ENCODE measurements around the gene LCE1C. TPM values are rescaled to one million over a fixed set of nuclear protein-coding genes. Genes with fewer than 3 reads are reported as not detected.

The LCE1C gene
- total and polyA plus RNA-seq, 9 of the 15 experiments (the other 6 are each of a cell fraction or from before 2014, with no cell fraction given): not detected

DNA sequence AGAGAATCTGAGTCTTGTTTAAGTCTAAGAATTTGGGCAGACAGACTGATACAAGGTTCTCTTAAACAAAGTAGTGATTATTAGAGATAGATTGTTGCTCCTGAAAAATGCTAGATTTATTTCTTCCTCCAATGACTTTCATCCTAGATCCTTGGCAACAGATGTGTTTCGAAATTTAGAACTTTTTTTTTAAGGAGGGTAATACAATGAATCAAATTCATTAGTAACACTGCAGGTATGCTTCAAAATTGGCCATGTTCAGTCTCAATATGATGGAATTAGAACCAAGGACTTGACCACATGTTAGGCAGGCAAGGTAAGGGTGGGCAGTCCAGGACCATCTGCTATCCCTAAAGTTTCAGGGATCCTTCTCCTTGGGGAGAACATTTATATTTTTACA is 36.0 kb downstream of the LCE1C start:
- H3K27ac ChIP-seq (ENCODE audit: extremely low read depth, low read depth, low read length): no peak overlapping the region
- H2AFZ ChIP-seq (ENCODE audit: low read depth, low read length): no peak overlapping the region
- ChIA-PET POLR2A (no interaction called here), CTCF (ENCODE audit: low intra/inter-chr PET ratio) (no interaction called here)
- no peaks in the 10 kb centered on the region for H3K9me3 ChIP-seq (replicated peaks; ENCODE audit: control insufficient read depth, insufficient read depth, low read depth, low read length)
- ATAC-seq (no peak), DNase-seq (ENCODE audit: extremely low read depth in 1 of 4, low spot score in 3 of 4) (no peak), FAIRE-seq (no peak)
- H3K36me3 ChIP-seq (ENCODE audit: control insufficient read depth, insufficient read depth, low read length): no peaks in the 10 kb centered on the region
- BruUV-seq (replicated peaks): no TSS peak
- no peaks in the 10 kb centered on the region for H4K20me1 ChIP-seq (replicated peaks; ENCODE audit: control insufficient read depth, insufficient read depth, low read length)
- WGBS (ENCODE audit: insufficient coverage, low coverage, missing lambda C conversion rate): 0% methylated on average over 1 of the region's 1 CpG
- no peak overlapping the region for H3K4me2 ChIP-seq (ENCODE audit: insufficient read depth, low read length)
- no peaks in the 10 kb centered on the region for H3K79me2 ChIP-seq (ENCODE audit: control insufficient read depth, insufficient read depth, low read length)
- no peaks in the 10 kb centered on the region for H3K9me1 ChIP-seq (ENCODE audit: control insufficient read depth, insufficient read depth, low read length)
- H3K4me3 ChIP-seq: no peak overlapping the region
- no peaks in the 10 kb centered on the region for H3K4me1 ChIP-seq (replicated peaks in 1 of 2; ENCODE audit: control insufficient read depth in 2 of 2, insufficient read depth in 2 of 2, low read length in 2 of 2)
- H3K9ac ChIP-seq (ENCODE audit: insufficient read depth in 1 of 2, low read depth in 2 of 2, low read length in 2 of 2): no peak overlapping the region
- no peaks in the 10 kb centered on the region for H3K27me3 ChIP-seq (ENCODE audit: control insufficient read depth in 2 of 2, insufficient read depth in 2 of 2, low read length in 2 of 2)
- in situ Hi-C loops (cut with MboI) (no loop called here), intact Hi-C loops (cut with micrococcal nuclease) (no loop called here)
- TF ChIP-seq USF1 (CRISPR knock-in tag; IDR thresholded peaks at IDR 0.05): no peak
- no peak for TF ChIP-seq SMARCE1 (IDR thresholded peaks at IDR 0.05)
- TF ChIP-seq, protein P1, sequence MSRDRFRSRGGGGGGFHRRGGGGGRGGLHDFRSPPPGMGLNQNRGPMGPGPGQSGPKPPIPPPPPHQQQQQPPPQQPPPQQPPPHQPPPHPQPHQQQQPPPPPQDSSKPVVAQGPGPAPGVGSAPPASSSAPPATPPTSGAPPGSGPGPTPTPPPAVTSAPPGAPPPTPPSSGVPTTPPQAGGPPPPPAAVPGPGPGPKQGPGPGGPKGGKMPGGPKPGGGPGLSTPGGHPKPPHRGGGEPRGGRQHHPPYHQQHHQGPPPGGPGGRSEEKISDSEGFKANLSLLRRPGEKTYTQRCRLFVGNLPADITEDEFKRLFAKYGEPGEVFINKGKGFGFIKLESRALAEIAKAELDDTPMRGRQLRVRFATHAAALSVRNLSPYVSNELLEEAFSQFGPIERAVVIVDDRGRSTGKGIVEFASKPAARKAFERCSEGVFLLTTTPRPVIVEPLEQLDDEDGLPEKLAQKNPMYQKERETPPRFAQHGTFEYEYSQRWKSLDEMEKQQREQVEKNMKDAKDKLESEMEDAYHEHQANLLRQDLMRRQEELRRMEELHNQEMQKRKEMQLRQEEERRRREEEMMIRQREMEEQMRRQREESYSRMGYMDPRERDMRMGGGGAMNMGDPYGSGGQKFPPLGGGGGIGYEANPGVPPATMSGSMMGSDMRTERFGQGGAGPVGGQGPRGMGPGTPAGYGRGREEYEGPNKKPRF (IDR thresholded peaks at IDR 0.05; ENCODE audit: low read depth, low read length): no peak
- TF ChIP-seq RBM34 (IDR thresholded peaks at IDR 0.05; ENCODE audit: borderline replicate concordance, insufficient read depth, low read length): no peak
- no peak for TF ChIP-seq BRD4 (IDR thresholded peaks at IDR 0.05)
- no peak for TF ChIP-seq HNRNPK (IDR thresholded peaks at IDR 0.05; ENCODE audit: low read depth, low read length, poor library complexity, severe bottlenecking)
- no peak for TF ChIP-seq L3MBTL2 (IDR thresholded peaks at IDR 0.05)
- TF ChIP-seq ZNF511 (CRISPR knock-in tag; IDR thresholded peaks at IDR 0.05): no peak
- TF ChIP-seq, protein P2, sequence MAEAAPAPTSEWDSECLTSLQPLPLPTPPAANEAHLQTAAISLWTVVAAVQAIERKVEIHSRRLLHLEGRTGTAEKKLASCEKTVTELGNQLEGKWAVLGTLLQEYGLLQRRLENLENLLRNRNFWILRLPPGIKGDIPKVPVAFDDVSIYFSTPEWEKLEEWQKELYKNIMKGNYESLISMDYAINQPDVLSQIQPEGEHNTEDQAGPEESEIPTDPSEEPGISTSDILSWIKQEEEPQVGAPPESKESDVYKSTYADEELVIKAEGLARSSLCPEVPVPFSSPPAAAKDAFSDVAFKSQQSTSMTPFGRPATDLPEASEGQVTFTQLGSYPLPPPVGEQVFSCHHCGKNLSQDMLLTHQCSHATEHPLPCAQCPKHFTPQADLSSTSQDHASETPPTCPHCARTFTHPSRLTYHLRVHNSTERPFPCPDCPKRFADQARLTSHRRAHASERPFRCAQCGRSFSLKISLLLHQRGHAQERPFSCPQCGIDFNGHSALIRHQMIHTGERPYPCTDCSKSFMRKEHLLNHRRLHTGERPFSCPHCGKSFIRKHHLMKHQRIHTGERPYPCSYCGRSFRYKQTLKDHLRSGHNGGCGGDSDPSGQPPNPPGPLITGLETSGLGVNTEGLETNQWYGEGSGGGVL (CRISPR knock-in tag; IDR thresholded peaks at IDR 0.05): no peak
- TF ChIP-seq, protein P3, sequence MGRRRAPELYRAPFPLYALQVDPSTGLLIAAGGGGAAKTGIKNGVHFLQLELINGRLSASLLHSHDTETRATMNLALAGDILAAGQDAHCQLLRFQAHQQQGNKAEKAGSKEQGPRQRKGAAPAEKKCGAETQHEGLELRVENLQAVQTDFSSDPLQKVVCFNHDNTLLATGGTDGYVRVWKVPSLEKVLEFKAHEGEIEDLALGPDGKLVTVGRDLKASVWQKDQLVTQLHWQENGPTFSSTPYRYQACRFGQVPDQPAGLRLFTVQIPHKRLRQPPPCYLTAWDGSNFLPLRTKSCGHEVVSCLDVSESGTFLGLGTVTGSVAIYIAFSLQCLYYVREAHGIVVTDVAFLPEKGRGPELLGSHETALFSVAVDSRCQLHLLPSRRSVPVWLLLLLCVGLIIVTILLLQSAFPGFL (CRISPR knock-in tag; IDR thresholded peaks at IDR 0.05): no peak
- no peak for TF ChIP-seq TSC22D4 (tag; IDR thresholded peaks at IDR 0.05)
- no peak for TF ChIP-seq SMARCC2 (IDR thresholded peaks at IDR 0.05; ENCODE audit: low read depth)
- TF ChIP-seq, protein P4, sequence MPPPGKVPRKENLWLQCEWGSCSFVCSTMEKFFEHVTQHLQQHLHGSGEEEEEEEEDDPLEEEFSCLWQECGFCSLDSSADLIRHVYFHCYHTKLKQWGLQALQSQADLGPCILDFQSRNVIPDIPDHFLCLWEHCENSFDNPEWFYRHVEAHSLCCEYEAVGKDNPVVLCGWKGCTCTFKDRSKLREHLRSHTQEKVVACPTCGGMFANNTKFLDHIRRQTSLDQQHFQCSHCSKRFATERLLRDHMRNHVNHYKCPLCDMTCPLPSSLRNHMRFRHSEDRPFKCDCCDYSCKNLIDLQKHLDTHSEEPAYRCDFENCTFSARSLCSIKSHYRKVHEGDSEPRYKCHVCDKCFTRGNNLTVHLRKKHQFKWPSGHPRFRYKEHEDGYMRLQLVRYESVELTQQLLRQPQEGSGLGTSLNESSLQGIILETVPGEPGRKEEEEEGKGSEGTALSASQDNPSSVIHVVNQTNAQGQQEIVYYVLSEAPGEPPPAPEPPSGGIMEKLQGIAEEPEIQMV (tag; conservative IDR thresholded peaks at IDR 0.05; ENCODE audit: low read depth): no peak
- no peak for TF ChIP-seq ZC3H4 (CRISPR knock-in tag; IDR thresholded peaks at IDR 0.05; ENCODE audit: borderline replicate concordance)
- TF ChIP-seq ZNF146 (CRISPR knock-in tag; IDR thresholded peaks at IDR 0.05; ENCODE audit: unreplicated experiment): no peak

All from K562 (cell line).